Brain pericyte (primary cell): ENCODE results near the gene FERMT1.
"Not testable (repeated sequence)": the region's sequence is repeated elsewhere in the genome, so short reads cannot be mapped to it uniquely, and the experiment has no call there.

ENCODE experiments used
- DNase-seq: peaks from one replicate; pipeline ENCODE4 v3.0.0-alpha.2; 2012; ENCODE audit warnings: low read depth, low spot score

FERMT1 gene

GRCh38 chr20:6040958-6041807, 81.6 kb downstream of the FERMT1 start:
- DNase-seq: no peak

DNA sequence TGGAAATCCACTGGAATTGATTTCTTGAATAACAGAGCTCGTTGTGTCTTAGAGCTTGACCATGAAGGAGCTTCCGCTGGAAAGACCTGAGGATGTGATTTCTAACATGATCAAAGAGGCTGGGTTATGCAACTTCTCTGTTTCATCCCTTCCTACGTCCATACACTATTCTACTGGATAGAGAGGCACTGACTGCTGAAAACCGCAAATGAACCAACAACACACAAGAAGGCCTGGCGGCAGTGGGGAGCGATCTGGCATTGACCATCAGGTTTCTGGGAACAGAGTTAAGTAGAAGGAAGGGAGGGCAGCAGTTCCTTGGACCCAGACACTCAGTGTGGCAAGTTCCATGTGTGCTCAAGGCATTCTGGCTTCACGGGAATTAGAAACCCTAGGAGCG, 82.3 kb downstream of the FERMT1 start:
- DNase-seq: no peak

GRCh38 chr20:6039766-6040165, 83.1 kb downstream of the FERMT1 start:
- DNase-seq: no peak

DNA sequence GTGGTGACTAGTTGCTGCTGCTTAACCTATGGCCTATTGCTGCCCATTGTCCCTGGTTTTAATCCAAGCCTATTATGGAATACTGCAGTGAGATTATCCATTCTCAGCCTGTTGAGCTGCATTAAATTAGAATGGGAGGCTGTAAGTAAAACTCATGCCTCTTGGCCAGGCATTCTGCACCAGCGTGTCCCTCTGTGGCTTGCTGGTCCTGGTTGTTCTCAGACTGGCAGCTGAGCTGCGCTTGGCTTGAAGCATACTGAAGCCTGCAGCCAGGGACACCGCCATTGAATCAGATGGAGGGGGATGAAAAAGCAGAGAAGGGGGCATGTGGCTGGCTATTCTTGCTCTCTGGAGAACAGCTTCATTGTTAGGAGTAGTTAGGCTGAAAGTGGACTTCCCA, 84.6 kb downstream of the FERMT1 start:
- DNase-seq: no peak

DNA sequence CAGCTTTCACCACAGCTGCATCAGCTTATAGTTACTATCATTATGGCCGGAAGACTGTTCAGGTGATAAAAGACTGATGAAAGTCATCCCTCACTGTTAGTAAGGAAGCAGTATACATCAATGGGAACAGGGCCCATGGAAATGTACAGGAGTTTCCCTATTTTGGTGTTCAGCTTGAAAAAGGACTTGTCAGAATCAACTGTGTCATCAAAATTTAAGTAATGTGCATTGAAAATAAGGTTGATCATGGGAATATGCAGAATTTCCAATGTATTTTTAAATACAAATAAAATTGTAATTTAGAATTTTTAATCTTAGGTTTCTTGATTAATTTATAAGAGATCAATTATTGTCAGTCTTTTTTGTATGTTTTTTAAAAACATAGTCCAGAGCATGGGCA, 85.7 kb downstream of the FERMT1 start:
- no peak for DNase-seq

DNA sequence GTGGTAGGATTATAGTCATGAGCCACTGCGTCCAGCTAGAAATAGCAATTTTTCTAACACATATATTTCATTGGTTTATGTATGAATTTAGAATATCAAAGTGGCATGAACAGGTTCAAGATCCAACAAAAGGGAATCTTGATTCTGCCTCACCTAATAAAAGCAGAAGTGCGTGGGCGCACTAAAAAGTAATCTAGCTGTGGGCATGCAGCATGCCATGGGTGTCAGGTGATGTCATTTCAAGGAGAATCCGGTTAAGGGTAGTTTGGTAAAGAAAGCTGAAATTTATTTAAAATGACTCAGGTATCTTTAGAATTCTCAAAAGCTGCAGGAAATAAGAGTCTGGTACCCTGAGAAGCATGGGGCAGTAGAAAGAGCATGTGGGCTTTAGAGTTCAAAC, 86.6 kb downstream of the FERMT1 start:
- no peak for DNase-seq

DNA sequence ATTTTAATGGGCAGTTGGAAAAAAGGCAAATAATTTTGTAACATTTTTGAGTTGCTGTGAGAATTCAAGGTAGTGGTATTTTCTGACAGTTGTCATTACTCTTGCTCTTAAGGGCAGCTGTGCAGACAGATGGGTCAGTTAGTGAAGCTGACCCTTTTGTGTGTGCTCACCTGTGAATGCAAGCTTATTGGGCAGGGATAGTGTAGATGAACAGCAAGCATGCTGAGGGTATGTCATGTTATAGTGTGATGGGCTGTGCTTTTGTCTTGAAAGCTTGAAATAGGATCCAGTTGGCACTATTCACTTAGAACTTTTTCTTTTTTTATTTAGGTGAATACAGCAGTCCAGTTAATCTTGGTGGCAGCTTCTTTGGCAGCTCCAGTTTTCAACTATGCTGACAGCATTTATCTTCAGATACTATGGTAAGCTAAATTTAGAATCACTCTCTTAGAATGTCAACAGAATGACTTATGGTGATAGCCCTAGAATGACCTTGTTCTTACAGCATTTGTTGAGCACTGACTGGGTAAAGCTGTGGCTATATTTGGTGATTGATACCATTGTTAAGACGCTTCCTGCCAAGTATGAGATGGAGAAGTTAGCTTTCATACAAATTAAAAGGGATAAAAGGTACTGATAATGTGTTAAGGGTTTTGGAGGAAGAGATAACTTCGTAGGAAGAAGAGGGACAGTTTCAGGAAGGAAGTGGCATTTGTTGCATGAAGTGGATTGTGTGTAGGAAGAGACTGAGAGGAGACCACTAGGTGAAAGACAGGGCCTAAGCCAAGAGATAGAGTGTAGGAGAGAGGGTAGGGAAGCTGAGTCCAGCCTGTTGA, 88.5 kb downstream of the FERMT1 start:
- DNase-seq: no peak

DNA sequence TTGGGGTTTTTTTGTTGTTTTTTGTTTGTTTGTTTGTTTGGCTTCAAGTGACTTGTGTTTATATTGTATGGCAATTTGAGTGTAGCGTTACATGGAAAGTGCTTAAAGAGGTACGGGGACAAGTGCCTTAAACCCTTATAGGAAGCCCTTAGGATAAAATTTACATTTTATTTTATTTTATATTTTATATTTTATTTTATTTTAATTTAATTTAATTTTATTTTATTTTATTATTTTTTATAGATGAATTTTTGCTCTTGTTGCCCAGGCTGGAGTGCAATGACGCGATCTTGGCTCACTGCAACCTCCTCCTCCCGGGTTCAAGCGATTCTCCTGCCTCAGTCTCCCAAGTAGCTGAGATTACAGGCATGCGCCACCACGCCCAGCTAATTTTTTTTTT, 89.9 kb downstream of the FERMT1 start:
- DNase-seq: not testable (repeated sequence)

DNA sequence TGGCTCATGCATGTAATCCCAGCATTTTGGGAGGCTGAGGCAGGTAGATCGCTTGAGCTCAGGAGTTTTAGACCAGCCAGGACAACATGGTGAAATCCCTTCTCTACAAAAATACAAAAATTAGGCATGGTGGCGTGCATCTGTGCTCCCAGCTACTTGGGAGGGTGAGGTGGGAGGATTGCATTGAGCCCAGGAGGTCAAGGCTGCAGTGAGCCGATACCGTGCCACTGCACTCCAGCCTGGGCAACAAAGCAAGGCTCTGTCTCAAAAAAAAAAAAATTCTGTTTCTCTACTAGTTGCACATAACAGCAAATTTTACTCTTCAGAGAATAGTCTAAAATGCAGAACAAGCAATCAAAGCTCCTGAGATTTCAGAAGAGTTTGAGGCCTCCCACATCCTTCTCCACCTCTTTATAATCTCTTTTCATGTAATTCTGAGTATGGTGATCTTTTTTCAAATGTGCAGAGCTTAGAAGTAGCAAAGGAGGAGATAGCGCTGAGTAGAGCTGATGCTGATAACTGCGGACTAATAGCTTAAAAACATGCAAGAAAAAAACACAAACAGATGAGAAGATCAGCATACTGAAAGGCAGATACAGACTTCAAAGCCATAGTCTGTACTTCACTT, 92.3 kb downstream of the FERMT1 start:
- no peak for DNase-seq

GRCh38 chr20:6029538-6029937, 93.3 kb downstream of the FERMT1 start:
- DNase-seq: no peak

DNA sequence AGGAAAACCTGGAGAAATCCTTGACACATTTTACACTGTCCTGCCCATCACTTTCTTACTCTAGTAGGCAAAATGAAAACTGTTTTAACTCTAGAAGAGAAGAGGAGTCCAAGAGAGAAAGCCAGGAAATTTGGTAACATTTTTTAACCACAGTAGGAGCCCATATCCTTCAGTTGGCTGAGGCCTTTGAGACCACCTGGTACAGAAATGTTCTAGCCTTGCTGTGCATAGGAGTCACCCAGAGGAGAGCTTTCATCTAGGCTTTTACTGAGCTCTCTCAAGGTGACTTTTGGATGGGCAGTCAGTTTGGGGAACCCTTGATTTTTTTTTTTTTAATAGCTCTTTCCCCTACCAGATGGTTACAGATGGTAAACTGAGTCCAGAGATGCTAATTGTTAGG, 94.0 kb downstream of the FERMT1 start:
- DNase-seq: no peak

DNA sequence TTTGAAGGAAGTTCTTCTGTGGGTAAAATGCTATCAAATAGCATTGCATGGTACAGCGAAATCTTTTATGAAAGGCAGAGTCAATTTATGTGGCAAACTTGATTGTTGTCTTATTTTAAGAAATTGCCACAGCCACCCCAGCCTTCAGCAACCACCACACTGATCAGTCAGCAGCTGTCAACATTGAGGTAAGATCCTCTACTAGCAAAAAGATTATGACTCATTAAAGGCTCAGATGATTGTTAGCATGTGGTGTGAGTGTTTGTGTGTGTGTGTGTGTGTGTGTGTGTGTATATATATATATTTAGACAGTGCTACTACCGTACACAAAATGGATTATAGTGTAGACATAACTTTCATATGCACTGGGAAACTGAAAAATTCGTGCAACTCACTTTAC, 96.8 kb downstream of the FERMT1 start:
- DNase-seq: no peak
